Astrocyte (in vitro differentiated cells and primary cell): ENCODE data around the gene PDP2.

Source experiments
- CTCF ChIP-seq: IDR thresholded peaks from 2 replicates; pipeline ENCODE4 v1.5.1; 2011; ENCODE audit warnings: low read depth, mild to moderate bottlenecking, inconsistent platforms, low read length, moderate library complexity; ENCODE audit not compliant: insufficient read depth
- EZH2 ChIP-seq: IDR thresholded peaks from 2 replicates; pipeline ENCODE4 v1.6.1; 2012; ENCODE audit warnings: mild to moderate bottlenecking, low read length, inconsistent platforms; ENCODE audit not compliant: insufficient read depth

- TF ChIP-seq CTCF (no peak), EZH2 (no peak)
These were observed 36.3 kb upstream of the PDP2 start for GRCh38 chr16:66844009-66844341.
